KMS-11 (cell line): ENCODE data around the gene RASSF5.
A peak's percentile ranks its signal among the peaks of the same experiment; 100 is the strongest.

Source experiments
- H2AFZ ChIP-seq: fragments of 200-600 bp; sonication (generic); 2 replicates; pipeline ENCODE4 v1.6.1; 2016; ENCODE audit warnings: antibody characterized with exemption, mixed run types, low read depth
- H3K27ac ChIP-seq: fragments of 200-600 bp; sonication (generic); 2 replicates; pipeline ENCODE4 v1.6.1; 2016; ENCODE audit warnings: mild to moderate bottlenecking, mixed run types
- H3K27me3 ChIP-seq: fragments of 200-600 bp; sonication (generic); 2 replicates; pipeline ENCODE4 v1.6.1; 2017; ENCODE audit warnings: mild to moderate bottlenecking, low read depth, mixed run types, moderate library complexity; ENCODE audit not compliant: insufficient read depth
- H3K36me3 ChIP-seq: fragments of 200-600 bp; sonication (generic); 2 replicates; pipeline ENCODE4 v1.6.1; 2017; ENCODE audit warnings: mild to moderate bottlenecking, mixed run types; ENCODE audit not compliant: insufficient read depth
- H3K4me1 ChIP-seq: fragments of 200-600 bp; sonication (generic); 2 replicates; pipeline ENCODE4 v1.6.1; 2016; ENCODE audit warnings: mild to moderate bottlenecking, low read depth, mixed run types; ENCODE audit not compliant: poor library complexity, severe bottlenecking
- H3K4me2 ChIP-seq: fragments of 200-600 bp; sonication (generic); 2 replicates; pipeline ENCODE4 v1.7.0; 2016; ENCODE audit warnings: mild to moderate bottlenecking, mixed run types
- H3K4me3 ChIP-seq: fragments of 200-600 bp; sonication (generic); IDR thresholded peaks from 2 replicates; pipeline ENCODE4 v1.6.1; 2017; ENCODE audit warnings: low read depth, low read length, mixed read lengths; ENCODE audit not compliant: insufficient read depth
- H3K79me2 ChIP-seq: fragments of 200-600 bp; sonication (generic); 2 replicates; pipeline ENCODE4 v1.6.1; 2016; ENCODE audit warnings: low read depth, mixed run types; ENCODE audit not compliant: insufficient read depth
- H3K9ac ChIP-seq: fragments of 200-600 bp; sonication (generic); 2 replicates; pipeline ENCODE4 v1.6.1; 2016; ENCODE audit warnings: mild to moderate bottlenecking, mixed run types
- H4K20me1 ChIP-seq: fragments of 200-600 bp; sonication (generic); 2 replicates; pipeline ENCODE4 v1.6.1; 2016; ENCODE audit warnings: mild to moderate bottlenecking, mixed run types; ENCODE audit not compliant: insufficient read depth
- TF ChIP-seq, protein P1 (sequence below): fragments of 200-600 bp; sonication (generic); conservative IDR thresholded peaks from 2 replicates; pipeline ENCODE4 v1.6.1; 2017; ENCODE audit warnings: low read depth, mild to moderate bottlenecking, antibody characterized with exemption, low read length, moderate library complexity, mixed read lengths

Gene RASSF5

DNA sequence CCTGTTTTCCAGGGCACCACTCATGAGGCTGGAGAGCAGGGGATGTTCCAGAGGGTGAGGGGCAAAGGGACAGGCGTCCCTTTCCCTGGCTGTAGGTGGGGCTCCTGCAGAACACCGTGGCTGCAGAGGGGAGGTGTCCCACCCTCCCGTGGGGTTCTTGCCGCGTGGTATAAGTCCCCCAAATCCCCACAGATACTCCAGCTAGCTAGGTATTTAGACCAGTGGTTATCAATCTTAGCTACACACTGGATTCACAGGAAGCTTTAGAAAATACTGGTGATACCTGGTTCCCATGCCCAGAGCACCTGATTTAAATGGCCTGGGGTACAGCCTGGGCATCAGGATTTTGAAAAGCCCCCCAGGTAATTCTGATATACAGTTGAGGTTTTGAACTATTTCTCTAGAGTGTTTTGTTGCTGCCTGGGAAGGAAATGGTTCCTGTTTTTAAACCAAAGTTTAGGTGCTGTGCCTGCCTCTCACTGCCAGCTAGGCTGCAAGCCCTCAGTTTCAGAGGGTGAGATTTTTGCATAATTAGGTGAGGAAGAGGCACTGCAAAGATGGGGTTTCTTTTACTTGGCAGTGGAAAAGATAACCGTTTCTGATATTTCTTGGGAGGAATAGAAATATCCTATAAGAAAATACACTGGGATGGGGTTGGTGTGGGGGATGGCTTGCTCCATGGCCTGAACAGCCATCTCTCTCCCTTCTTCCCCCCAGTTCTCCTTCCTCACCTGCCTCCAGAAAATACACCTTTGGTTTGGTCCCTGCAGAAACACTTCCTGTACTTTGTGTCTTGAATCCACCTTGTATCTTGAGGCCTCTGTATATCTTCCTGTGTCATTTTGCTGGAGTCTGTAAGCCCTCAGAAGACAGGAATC is 51.7 kb downstream of the RASSF5 start:
- Histone ChIP-seq H3K79me2 (peaks cover 65% of the 10 kb centered on the region), H3K27me3 (no peaks in the 10 kb centered on the region), H3K4me3 (peak overlapping the region; percentile 91), H3K9ac (peak overlapping the region; percentile 85), H2AFZ (no peak overlapping the region), H3K27ac (peak overlapping the region; percentile 81), H3K4me2 (peak overlapping the region; percentile 98), H4K20me1 (no peaks in the 10 kb centered on the region), H3K36me3 (peaks cover 3% of the 10 kb centered on the region; the same call in 1 of the 2 replicates), H3K4me1 (peaks cover 74% of the 10 kb centered on the region)
- TF ChIP-seq, protein P1, sequence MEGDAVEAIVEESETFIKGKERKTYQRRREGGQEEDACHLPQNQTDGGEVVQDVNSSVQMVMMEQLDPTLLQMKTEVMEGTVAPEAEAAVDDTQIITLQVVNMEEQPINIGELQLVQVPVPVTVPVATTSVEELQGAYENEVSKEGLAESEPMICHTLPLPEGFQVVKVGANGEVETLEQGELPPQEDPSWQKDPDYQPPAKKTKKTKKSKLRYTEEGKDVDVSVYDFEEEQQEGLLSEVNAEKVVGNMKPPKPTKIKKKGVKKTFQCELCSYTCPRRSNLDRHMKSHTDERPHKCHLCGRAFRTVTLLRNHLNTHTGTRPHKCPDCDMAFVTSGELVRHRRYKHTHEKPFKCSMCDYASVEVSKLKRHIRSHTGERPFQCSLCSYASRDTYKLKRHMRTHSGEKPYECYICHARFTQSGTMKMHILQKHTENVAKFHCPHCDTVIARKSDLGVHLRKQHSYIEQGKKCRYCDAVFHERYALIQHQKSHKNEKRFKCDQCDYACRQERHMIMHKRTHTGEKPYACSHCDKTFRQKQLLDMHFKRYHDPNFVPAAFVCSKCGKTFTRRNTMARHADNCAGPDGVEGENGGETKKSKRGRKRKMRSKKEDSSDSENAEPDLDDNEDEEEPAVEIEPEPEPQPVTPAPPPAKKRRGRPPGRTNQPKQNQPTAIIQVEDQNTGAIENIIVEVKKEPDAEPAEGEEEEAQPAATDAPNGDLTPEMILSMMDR: no peak

DNA sequence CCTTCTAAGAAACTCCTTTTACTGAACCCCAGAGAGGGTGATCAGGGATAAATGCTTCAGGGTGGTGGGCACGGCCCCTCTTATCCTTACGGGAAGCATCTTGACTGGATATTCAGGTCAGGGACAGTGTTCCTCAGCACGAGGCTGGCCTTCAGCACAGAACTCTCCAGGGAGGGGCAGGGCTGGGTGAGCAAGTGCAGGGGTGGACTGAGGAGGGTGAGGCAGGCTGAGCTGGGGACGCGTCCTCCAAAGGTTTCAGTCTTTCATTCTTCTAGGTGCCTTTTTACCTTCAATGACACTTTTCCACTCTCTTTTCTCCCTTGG is 52.3 kb downstream of the RASSF5 start:
- Histone ChIP-seq H3K27ac (peak overlapping the region; percentile 81), H3K4me3 (peak overlapping the region; percentile 91)
- TF ChIP-seq, protein P1: no peak

DNA sequence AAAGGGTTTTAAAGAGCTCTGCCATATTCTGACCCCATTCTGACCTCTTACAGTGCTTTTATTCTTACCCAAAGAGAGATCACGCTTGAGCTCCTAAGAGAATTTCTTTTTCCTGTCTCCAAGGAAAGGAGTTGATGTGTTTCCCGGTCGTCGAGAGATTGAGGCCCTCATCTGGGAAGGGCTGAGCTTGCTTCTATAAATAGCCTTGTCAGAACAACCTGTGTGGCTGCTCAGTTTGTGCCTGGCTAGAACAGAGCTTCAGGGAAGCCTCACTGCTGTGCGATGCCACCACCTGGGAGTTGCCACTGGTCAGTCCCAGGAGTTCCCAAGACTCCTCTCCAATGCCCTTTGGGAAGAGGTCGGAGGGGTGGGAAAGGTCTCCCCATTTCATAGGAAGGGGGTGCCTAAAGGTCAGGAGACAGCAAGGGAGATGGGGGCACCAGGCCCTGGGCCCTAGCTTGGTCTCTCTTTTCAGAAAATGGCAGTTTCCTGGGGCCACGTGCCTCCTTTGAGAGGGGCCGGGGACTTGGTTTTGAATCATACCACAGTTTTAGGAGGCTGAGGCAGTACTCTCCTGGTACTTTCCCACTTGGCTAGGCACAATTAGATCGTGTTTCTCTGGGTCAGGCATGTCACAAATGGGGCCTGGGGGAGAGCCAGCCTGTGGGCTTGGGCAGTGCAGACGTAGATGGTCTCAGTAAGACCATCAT is 52.8 kb downstream of the RASSF5 start:
- no peaks in the 10 kb centered on the region for H4K20me1 ChIP-seq
- peaks cover 3% of the 10 kb centered on the region; the same call in 1 of the 2 replicates for H3K36me3 ChIP-seq
- peak overlapping the region; percentile 81 for H3K27ac ChIP-seq
- peak overlapping the region; percentile 85 for H3K9ac ChIP-seq
- H2AFZ ChIP-seq: no peak overlapping the region
- TF ChIP-seq, protein P1: no peak
- H3K4me1 ChIP-seq: peaks cover 74% of the 10 kb centered on the region
- no peaks in the 10 kb centered on the region for H3K27me3 ChIP-seq
- H3K4me2 ChIP-seq: peak overlapping the region; percentile 98
- H3K4me3 ChIP-seq: peak overlapping the region; percentile 91
- H3K79me2 ChIP-seq: peaks cover 76% of the 10 kb centered on the region

More for the DNA sequence above, 52.3 kb downstream of the RASSF5 start:
- Histone ChIP-seq H3K4me1 (peaks cover 74% of the 10 kb centered on the region), H3K4me2 (peak overlapping the region; percentile 98), H2AFZ (no peak overlapping the region), H3K79me2 (peaks cover 71% of the 10 kb centered on the region), H4K20me1 (no peaks in the 10 kb centered on the region), H3K9ac (peak overlapping the region; percentile 85), H3K27me3 (no peaks in the 10 kb centered on the region), H3K36me3 (peaks cover 3% of the 10 kb centered on the region; the same call in 1 of the 2 replicates)

DNA sequence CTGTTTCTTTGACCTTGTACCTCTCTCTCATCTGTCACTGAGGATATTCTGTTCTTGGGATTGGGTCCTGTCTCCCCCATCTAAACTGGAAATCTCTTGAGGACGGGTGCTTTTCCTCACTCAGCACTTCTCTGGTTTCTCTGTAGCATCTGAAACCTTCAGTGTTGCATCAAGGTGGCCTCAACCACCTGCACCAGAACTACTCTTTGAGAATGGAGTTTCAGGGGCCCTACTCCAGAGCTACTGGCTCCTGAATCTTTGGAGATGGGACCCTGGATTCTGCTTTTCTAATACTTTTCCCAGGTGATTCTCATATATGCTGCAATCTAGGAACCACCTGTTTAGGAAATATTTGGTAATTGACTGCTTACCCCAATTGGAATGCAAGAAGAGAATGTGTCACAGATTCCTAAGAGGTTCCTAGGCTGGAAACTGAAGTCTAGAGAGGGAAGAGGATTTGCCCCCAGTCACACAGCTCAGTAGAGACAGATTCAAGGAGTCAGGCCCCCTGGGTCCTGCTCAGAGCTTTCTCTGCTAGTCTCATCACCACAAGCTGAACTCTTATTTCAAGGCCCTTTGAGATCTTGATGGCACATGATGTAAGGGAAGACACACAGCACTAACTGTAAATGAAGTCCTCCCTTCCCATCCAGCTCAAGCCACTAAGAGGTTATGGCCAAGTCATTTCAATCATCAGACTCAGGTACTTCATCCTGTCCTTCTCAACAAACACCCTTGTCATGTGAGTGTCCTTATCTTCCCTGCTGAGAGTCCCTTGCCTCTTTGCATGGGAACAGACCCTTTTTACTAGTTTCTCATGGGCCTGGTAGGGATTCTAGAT is 56.3 kb downstream of the RASSF5 start:
- Histone ChIP-seq H3K4me3 (peak overlapping the region; percentile 36), H2AFZ (no peak overlapping the region), H3K27me3 (no peaks in the 10 kb centered on the region), H3K4me1 (peaks cover 91% of the 10 kb centered on the region), H3K27ac (peak overlapping the region; percentile 81), H3K79me2 (peaks cover 92% of the 10 kb centered on the region), H3K36me3 (peaks cover 4% of the 10 kb centered on the region; the same call in 1 of the 2 replicates), H3K9ac (peak overlapping the region; percentile 31; the same call in 1 of the 2 replicates), H4K20me1 (peaks cover 6% of the 10 kb centered on the region), H3K4me2 (peak overlapping the region; percentile 98)
- TF ChIP-seq, protein P1: no peak
